Inflammatory macrophage treated with lipopolysaccharide for 4 hours (primary cell): ENCODE data around the gene SLC25A4.
"Not testable (repeated sequence)": the region's sequence is repeated elsewhere in the genome, so short reads cannot be mapped to it uniquely, and the experiment has no call there.

Experiments used
- DNase-seq: peaks from one replicate; pipeline ENCODE4 v3.0.0-alpha.2; 2020

The SLC25A4 gene

GRCh38 chr4:185186769-185187168 lies 43.7 kb downstream of the SLC25A4 start:
- no peak for DNase-seq

GRCh38 chr4:185189606-185190305 lies 46.7 kb downstream of the SLC25A4 start:
- DNase-seq: no peak

- DNase-seq: no peak
Observed at GRCh38 chr4:185190306-185190856, 47.3 kb downstream of the SLC25A4 start.

GRCh38 chr4:185192059-185192458 lies 49.0 kb downstream of the SLC25A4 start:
- no peak for DNase-seq

DNA sequence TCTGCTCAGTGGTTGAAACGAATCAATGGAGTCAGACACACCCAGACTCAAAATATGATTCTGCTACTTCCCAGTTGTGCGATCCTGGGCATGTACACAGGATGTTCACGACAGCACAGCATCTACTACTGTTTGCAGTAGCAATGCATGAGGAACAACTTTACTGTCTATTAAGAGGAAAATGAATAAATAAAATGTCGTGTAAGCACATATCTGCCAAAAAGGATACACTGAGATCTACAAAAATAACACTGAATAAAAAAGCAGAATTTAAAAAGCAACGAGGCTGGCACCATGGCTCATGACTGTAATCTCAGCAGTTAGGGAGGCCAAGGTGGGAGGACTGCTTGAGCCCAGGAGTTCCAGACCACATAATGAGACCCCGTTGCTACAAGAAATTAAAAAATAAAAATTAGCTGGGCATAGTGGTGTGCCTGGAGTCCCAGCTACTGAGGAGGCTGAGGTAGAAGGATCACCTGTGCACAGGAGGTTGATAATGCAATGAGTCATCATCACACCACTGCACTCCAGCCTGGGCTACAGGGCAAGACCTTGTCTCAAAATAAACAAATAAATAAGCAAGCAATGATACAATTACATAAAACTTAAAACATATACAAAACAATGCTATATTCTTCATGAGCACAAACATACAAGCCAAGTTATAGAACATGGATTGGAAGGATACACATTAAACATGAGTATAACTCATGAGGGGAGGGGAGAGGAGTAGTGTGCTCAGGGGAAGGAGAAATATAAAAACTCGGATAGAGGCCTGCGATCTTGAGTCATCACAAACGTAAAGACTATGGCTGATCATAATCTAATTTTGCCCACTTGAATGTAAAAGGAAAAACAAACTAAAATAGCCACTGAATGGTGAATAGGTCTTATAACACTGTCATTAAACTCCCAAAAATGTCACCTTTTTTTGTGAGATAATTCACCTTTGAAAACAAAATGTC lies 52.1 kb downstream of the SLC25A4 start:
- DNase-seq: no peak

DNA sequence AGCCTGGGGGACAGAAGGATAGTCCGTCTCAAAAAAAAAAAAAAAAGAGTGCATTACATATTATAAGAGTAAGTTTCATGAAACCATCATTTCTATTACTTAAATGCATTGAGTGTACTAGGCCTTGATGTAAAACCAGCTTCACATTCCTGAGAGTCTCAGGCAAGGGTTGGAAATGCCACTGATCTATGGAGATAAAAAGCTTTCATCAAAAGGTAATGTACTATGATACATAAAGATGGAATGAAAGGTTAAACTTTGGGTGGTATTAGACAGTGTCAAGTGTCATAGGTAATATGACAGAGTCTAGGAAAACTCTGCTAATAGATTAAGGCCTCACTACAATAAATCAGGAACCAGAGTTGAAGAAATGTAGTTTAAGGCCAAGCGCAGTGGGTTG lies 53.4 kb downstream of the SLC25A4 start:
- no peak for DNase-seq

- not testable (repeated sequence) for DNase-seq
Observed at GRCh38 chr4:185198189-185198588, 55.1 kb downstream of the SLC25A4 start.
